ENCODE measurements around the gene SPNS2. TPM values are rescaled to one million over a fixed set of nuclear protein-coding genes. Genes with fewer than 3 reads are reported as not detected.

Gene SPNS2
- total RNA-seq, 4 donors from 2014 or later = 10.0 to 19.9 (median 18.8) TPM

- DNase-seq (ENCODE audit: extremely low spot score) = no peak
- peaks cover 16 to 74% (median 72%) of the 10 kb centered on the region in 4 donors for H3K4me1 ChIP-seq
- WGBS = 100% methylated on average over 2 of the region's 8 CpGs
- peaks cover 0 to 46% (median 3%) of the 10 kb centered on the region in 4 donors for H3K27me3 ChIP-seq
- no peak overlapping the region for H3K4me3 ChIP-seq
- no peaks in the 10 kb centered on the region for H3K9me3 ChIP-seq
- TF ChIP-seq EP300 (IDR thresholded peaks at IDR 0.05) = no peak
- no peak for TF ChIP-seq CTCF (IDR thresholded peaks at IDR 0.05)
- TF ChIP-seq POLR2AphosphoS5 (IDR thresholded peaks at IDR 0.05) = no peak
- TF ChIP-seq POLR2A (IDR thresholded peaks at IDR 0.05; ENCODE audit: low read depth) = no peak
- H3K36me3 ChIP-seq = no peaks in the 10 kb centered on the region
- intact Hi-C loops (cut with DNase I) = no loop called here
- H3K27ac ChIP-seq (replicated peaks in 1 of 4) = peak overlapping the region in 1 of 4 donors; percentile 24
These were observed 8.2 kb downstream of the SPNS2 start for GRCh38 chr17:4506892-4507291.

- WGBS = 89% methylated on average over 8 of the region's 8 CpGs
- H3K27me3 ChIP-seq = peaks cover 0 to 39% (median 3%) of the 10 kb centered on the region in 4 donors
- TF ChIP-seq POLR2A (IDR thresholded peaks at IDR 0.05; ENCODE audit: low read depth) (no peak), CTCF (IDR thresholded peaks at IDR 0.05) (no peak), POLR2AphosphoS5 (IDR thresholded peaks at IDR 0.05) (no peak), EP300 (IDR thresholded peaks at IDR 0.05) (no peak)
- no peak for DNase-seq (ENCODE audit: extremely low spot score)
- H3K9me3 ChIP-seq = no peaks in the 10 kb centered on the region
- H3K4me3 ChIP-seq = no peak overlapping the region
- peaks cover 16 to 79% (median 75%) of the 10 kb centered on the region in 4 donors for H3K4me1 ChIP-seq
- peak overlapping the region in 2 of 4 donors; percentile 46 to 55 for H3K27ac ChIP-seq (replicated peaks in 1 of 4)
- H3K36me3 ChIP-seq = no peaks in the 10 kb centered on the region
- intact Hi-C loops (cut with DNase I) = no loop called here
These were observed 8.9 kb downstream of the SPNS2 start for GRCh38 chr17:4507361-4508111.

GRCh38 chr17:4508207-4508606 is 9.5 kb downstream of the SPNS2 start:
- intact Hi-C loops (cut with DNase I) = no loop called here
- H3K27ac ChIP-seq (replicated peaks in 1 of 4) = peak overlapping the region in 3 of 4 donors; percentile 55 to 72 (median 58)
- no peaks in the 10 kb centered on the region for H3K9me3 ChIP-seq
- peaks cover 0 to 33% (median 1%) of the 10 kb centered on the region in 4 donors for H3K27me3 ChIP-seq
- TF ChIP-seq CTCF (IDR thresholded peaks at IDR 0.05) (no peak), EP300 (IDR thresholded peaks at IDR 0.05) (no peak), POLR2A (IDR thresholded peaks at IDR 0.05; ENCODE audit: low read depth) (no peak), POLR2AphosphoS5 (IDR thresholded peaks at IDR 0.05) (no peak)
- H3K4me1 ChIP-seq = peaks cover 16 to 73% (median 70%) of the 10 kb centered on the region in 4 donors
- DNase-seq (ENCODE audit: extremely low spot score) = no peak
- H3K4me3 ChIP-seq = no peak overlapping the region
- H3K36me3 ChIP-seq = no peaks in the 10 kb centered on the region
- 92% methylated on average over 3 of the region's 3 CpGs for WGBS

- H3K27me3 ChIP-seq = peaks cover 0 to 21% (median 0%) of the 10 kb centered on the region in 4 donors
- WGBS = 70% methylated on average over 8 of the region's 8 CpGs
- TF ChIP-seq POLR2A (IDR thresholded peaks at IDR 0.05; ENCODE audit: low read depth) (no peak), POLR2AphosphoS5 (IDR thresholded peaks at IDR 0.05) (no peak), CTCF (IDR thresholded peaks at IDR 0.05) (no peak), EP300 (IDR thresholded peaks at IDR 0.05) (no peak)
- no peak for DNase-seq (ENCODE audit: extremely low spot score)
- no peak overlapping the region for H3K4me3 ChIP-seq
- H3K4me1 ChIP-seq = peaks cover 16 to 65% (median 61%) of the 10 kb centered on the region in 4 donors
- H3K27ac ChIP-seq (replicated peaks in 1 of 4) = peak overlapping the region; percentile 11 to 72 (median 46)
- intact Hi-C loops (cut with DNase I) = no loop called here
- H3K9me3 ChIP-seq = no peaks in the 10 kb centered on the region
- H3K36me3 ChIP-seq = no peaks in the 10 kb centered on the region
These were observed 10.7 kb downstream of the SPNS2 start for GRCh38 chr17:4509401-4509800.
